ENCODE measurements around the gene SCYGR8. TPM values are rescaled to one million over a fixed set of nuclear protein-coding genes. Genes with fewer than 3 reads are reported as not detected.
"Not testable (repeated sequence)": the region's sequence is repeated elsewhere in the genome, so short reads cannot be mapped to it uniquely, and the experiment has no call there.

The SCYGR8 gene
- total RNA-seq, 1 experiment from 2014 or later: not detected

DNA sequence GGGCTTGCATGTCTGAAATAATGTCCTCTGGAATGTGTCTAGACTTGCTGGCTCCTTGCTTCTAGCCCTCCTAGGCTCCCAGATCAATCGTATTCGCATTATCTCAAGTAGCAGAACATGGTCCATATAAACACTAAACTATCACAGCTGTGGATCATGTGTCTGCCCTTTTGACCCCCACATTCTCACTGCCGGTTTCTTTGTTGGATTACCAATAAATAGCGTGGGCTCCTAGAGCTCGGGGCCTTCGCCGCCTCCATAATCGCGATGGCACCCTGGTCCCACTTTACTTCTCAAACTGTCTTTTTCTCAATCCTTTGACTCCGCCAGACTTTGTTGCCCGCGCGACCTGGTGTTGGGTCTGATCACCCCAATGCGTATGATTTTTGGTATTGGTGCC lies 6.3 kb upstream of the SCYGR8 start:
- in situ Hi-C loops (cut with HindIII; ENCODE audit: low pct_unique_long_range_greater_than_20kb, low sequenced_read_pairs) (no loop called here), intact Hi-C loops (cut with micrococcal nuclease; ENCODE audit: unreplicated experiment) (no loop called here)
- H3K27ac ChIP-seq (ENCODE audit: low read length): no peak overlapping the region
- DNase-seq (ENCODE audit: low read depth, low spot score): no peak
- no peak for ATAC-seq
- H3K9me3 ChIP-seq (ENCODE audit: control insufficient read depth, insufficient read depth, low read depth, low read length): no peaks in the 10 kb centered on the region
- ChIA-PET POLR2A (no interaction called here), CTCF (no interaction called here)
- no peaks in the 10 kb centered on the region for H3K4me1 ChIP-seq (ENCODE audit: control insufficient read depth, insufficient read depth, low read length)
- no peak overlapping the region for H3K4me3 ChIP-seq (ENCODE audit: low read depth in 2 of 2, low read length in 2 of 2)
- no peaks in the 10 kb centered on the region for H3K36me3 ChIP-seq (ENCODE audit: control insufficient read depth, insufficient read depth, low read length)
- BruUV-seq (replicated peaks): no TSS peak
- no peaks in the 10 kb centered on the region for H3K27me3 ChIP-seq (ENCODE audit: control insufficient read depth, insufficient read depth, low read length)
- TF ChIP-seq, protein P1, sequence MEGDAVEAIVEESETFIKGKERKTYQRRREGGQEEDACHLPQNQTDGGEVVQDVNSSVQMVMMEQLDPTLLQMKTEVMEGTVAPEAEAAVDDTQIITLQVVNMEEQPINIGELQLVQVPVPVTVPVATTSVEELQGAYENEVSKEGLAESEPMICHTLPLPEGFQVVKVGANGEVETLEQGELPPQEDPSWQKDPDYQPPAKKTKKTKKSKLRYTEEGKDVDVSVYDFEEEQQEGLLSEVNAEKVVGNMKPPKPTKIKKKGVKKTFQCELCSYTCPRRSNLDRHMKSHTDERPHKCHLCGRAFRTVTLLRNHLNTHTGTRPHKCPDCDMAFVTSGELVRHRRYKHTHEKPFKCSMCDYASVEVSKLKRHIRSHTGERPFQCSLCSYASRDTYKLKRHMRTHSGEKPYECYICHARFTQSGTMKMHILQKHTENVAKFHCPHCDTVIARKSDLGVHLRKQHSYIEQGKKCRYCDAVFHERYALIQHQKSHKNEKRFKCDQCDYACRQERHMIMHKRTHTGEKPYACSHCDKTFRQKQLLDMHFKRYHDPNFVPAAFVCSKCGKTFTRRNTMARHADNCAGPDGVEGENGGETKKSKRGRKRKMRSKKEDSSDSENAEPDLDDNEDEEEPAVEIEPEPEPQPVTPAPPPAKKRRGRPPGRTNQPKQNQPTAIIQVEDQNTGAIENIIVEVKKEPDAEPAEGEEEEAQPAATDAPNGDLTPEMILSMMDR (IDR thresholded peaks at IDR 0.05): no peak
- TF ChIP-seq POLR2AphosphoS5 (IDR thresholded peaks at IDR 0.05; ENCODE audit: low read depth, low read length) (no peak), SIN3A (IDR thresholded peaks at IDR 0.05; ENCODE audit: borderline replicate concordance, insufficient read depth, low read depth, low read length) (no peak), TCF7L2 (IDR thresholded peaks at IDR 0.05; ENCODE audit: low read depth, low read length) (no peak)
- TF ChIP-seq, protein P2, sequence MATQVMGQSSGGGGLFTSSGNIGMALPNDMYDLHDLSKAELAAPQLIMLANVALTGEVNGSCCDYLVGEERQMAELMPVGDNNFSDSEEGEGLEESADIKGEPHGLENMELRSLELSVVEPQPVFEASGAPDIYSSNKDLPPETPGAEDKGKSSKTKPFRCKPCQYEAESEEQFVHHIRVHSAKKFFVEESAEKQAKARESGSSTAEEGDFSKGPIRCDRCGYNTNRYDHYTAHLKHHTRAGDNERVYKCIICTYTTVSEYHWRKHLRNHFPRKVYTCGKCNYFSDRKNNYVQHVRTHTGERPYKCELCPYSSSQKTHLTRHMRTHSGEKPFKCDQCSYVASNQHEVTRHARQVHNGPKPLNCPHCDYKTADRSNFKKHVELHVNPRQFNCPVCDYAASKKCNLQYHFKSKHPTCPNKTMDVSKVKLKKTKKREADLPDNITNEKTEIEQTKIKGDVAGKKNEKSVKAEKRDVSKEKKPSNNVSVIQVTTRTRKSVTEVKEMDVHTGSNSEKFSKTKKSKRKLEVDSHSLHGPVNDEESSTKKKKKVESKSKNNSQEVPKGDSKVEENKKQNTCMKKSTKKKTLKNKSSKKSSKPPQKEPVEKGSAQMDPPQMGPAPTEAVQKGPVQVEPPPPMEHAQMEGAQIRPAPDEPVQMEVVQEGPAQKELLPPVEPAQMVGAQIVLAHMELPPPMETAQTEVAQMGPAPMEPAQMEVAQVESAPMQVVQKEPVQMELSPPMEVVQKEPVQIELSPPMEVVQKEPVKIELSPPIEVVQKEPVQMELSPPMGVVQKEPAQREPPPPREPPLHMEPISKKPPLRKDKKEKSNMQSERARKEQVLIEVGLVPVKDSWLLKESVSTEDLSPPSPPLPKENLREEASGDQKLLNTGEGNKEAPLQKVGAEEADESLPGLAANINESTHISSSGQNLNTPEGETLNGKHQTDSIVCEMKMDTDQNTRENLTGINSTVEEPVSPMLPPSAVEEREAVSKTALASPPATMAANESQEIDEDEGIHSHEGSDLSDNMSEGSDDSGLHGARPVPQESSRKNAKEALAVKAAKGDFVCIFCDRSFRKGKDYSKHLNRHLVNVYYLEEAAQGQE (IDR thresholded peaks at IDR 0.05; ENCODE audit: insufficient read depth in 1 of 2, low read depth in 2 of 2, low read length in 1 of 2): no peak

- BruUV-seq (replicated peaks); intact Hi-C loops (cut with micrococcal nuclease; ENCODE audit: unreplicated experiment); H3K4me1 ChIP-seq (ENCODE audit: control insufficient read depth, insufficient read depth, low read length); H3K27ac ChIP-seq (ENCODE audit: low read length); H3K27me3 ChIP-seq (ENCODE audit: control insufficient read depth, insufficient read depth, low read length); H3K9me3 ChIP-seq (ENCODE audit: control insufficient read depth, insufficient read depth, low read depth, low read length); H3K36me3 ChIP-seq (ENCODE audit: control insufficient read depth, insufficient read depth, low read length); ATAC-seq; DNase-seq (ENCODE audit: low read depth, low spot score); POLR2A ChIA-PET; in situ Hi-C loops (cut with HindIII; ENCODE audit: low pct_unique_long_range_greater_than_20kb, low sequenced_read_pairs); H3K4me3 ChIP-seq (ENCODE audit: low read depth in 2 of 2, low read length in 2 of 2): not testable (repeated sequence)
- CTCF ChIA-PET: interaction anchor here (0.6 to 0.7 kb wide), 2 partner anchors 53 to 1241 kb away, joined by 4 to 5 read pairs; no protein-coding TSS in a partner anchor
- TF ChIP-seq, protein P1 (IDR thresholded peaks at IDR 0.05): peak; percentile 28
Measured at GRCh38 chr2:227740705-227741104, 5.0 kb upstream of the SCYGR8 start.

GRCh38 chr2:227748079-227748478 lies 2.4 kb downstream of the SCYGR8 start:
- Histone ChIP-seq H3K4me1 (ENCODE audit: control insufficient read depth, insufficient read depth, low read length) (no peaks in the 10 kb centered on the region), H3K9me3 (ENCODE audit: control insufficient read depth, insufficient read depth, low read depth, low read length) (no peaks in the 10 kb centered on the region), H3K4me3 (ENCODE audit: low read depth in 2 of 2, low read length in 2 of 2) (no peak overlapping the region), H3K36me3 (ENCODE audit: control insufficient read depth, insufficient read depth, low read length) (no peaks in the 10 kb centered on the region; the same call in 1 of the 2 replicates), H3K27ac (ENCODE audit: low read length) (no peak overlapping the region), H3K27me3 (ENCODE audit: control insufficient read depth, insufficient read depth, low read length) (no peaks in the 10 kb centered on the region)
- intact Hi-C loops (cut with micrococcal nuclease; ENCODE audit: unreplicated experiment) (no loop called here), in situ Hi-C loops (cut with HindIII; ENCODE audit: low pct_unique_long_range_greater_than_20kb, low sequenced_read_pairs) (no loop called here)
- CTCF ChIA-PET: no interaction called here
- ATAC-seq (no peak), DNase-seq (ENCODE audit: low read depth, low spot score) (no peak)
- no peak for TF ChIP-seq POLR2AphosphoS5 (IDR thresholded peaks at IDR 0.05; ENCODE audit: low read depth, low read length)
- TF ChIP-seq, protein P1 (IDR thresholded peaks at IDR 0.05): peak; percentile 47
- POLR2A ChIA-PET: no interaction called here
- BruUV-seq (replicated peaks): no TSS peak

DNA sequence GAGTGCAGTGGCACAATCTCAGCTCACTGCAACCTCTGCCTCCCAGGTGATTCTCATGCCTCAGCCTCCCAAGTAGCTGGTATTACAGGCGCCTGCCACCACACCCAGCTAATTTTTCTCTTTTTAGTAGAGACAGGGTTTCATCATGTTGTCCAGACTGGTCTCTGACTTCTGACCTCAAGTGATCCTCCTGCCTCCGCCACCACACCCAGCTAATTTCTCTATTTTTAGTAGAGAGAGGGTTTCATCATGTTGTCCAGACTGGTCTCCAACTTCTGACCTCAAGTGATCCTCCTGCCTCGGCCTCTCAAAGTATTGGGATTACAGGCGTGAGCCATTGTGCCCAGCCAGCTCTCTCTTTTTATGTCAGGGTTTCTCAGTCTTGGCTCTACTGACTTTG lies 10.6 kb downstream of the SCYGR8 start:
- in situ Hi-C loops (cut with HindIII; ENCODE audit: low pct_unique_long_range_greater_than_20kb, low sequenced_read_pairs); H3K4me3 ChIP-seq (ENCODE audit: low read depth in 2 of 2, low read length in 2 of 2); intact Hi-C loops (cut with micrococcal nuclease; ENCODE audit: unreplicated experiment); H3K9me3 ChIP-seq (ENCODE audit: control insufficient read depth, insufficient read depth, low read depth, low read length); ATAC-seq; H3K4me1 ChIP-seq (ENCODE audit: control insufficient read depth, insufficient read depth, low read length); DNase-seq (ENCODE audit: low read depth, low spot score); H3K27ac ChIP-seq (ENCODE audit: low read length); H3K27me3 ChIP-seq (ENCODE audit: control insufficient read depth, insufficient read depth, low read length); BruUV-seq (replicated peaks); H3K36me3 ChIP-seq (ENCODE audit: control insufficient read depth, insufficient read depth, low read length): not testable (repeated sequence)
- ChIA-PET POLR2A (interaction anchor here (0.5 to 0.7 kb wide), 2 partner anchors 106 to 341 kb away, joined by 5 read pairs; no protein-coding TSS in a partner anchor), CTCF (interaction anchor here (0.5 to 1.2 kb wide), 2 partner anchors 19 to 98 kb away, joined by 4 to 6 read pairs; no protein-coding TSS in a partner anchor)

All from Panc1 (cell line).